H9 (cell line): ENCODE measurements around the gene UBASH3A. TPM values are rescaled to one million over a fixed set of nuclear protein-coding genes. Genes with fewer than 3 reads are reported as not detected.

Source experiments
- DNase-seq: peaks from one replicate; pipeline ENCODE4 v3.0.0-alpha.2; 2017
- H2AFZ ChIP-seq: one replicate; pipeline ENCODE4 v1.6.1; 2013; ENCODE audit warnings: mild to moderate bottlenecking, low read length, control low read depth, moderate library complexity
- H2AK5ac ChIP-seq: 2 replicates; pipeline ENCODE4 v1.6.1; 2013; ENCODE audit warnings: low read length, control low read depth, mixed read lengths; ENCODE audit not compliant: insufficient read length
- H2BK120ac ChIP-seq: one replicate; pipeline ENCODE4 v1.6.1; 2013; ENCODE audit warnings: low read depth, mild to moderate bottlenecking, low read length, control low read depth, inconsistent platforms; ENCODE audit not compliant: poor library complexity, severe bottlenecking
- H2BK12ac ChIP-seq: 2 replicates; pipeline ENCODE4 v1.6.1; 2013; ENCODE audit warnings: low read length, control low read depth, mixed read lengths, low read depth; ENCODE audit not compliant: insufficient read length
- H2BK15ac ChIP-seq: 2 replicates; pipeline ENCODE4 v1.6.1; 2013; ENCODE audit warnings: low read depth, low read length, control low read depth
- H2BK20ac ChIP-seq: one replicate; pipeline ENCODE4 v1.6.1; 2013; ENCODE audit warnings: low read depth, mild to moderate bottlenecking, low read length, control low read depth, inconsistent platforms; ENCODE audit not compliant: poor library complexity, severe bottlenecking
- H2BK5ac ChIP-seq: 2 replicates; pipeline ENCODE4 v1.6.1; 2013; ENCODE audit warnings: low read length, control low read depth, mixed read lengths; ENCODE audit not compliant: insufficient read length
- H3K14ac ChIP-seq: 2 replicates; pipeline ENCODE4 v1.6.1; 2013; ENCODE audit warnings: low read length, control low read depth; ENCODE audit not compliant: insufficient read depth
- H3K18ac ChIP-seq: 2 replicates; pipeline ENCODE4 v1.6.1; 2013; ENCODE audit warnings: low read depth, mild to moderate bottlenecking, mixed read lengths, low read length, control low read depth; ENCODE audit not compliant: insufficient read length
- H3K23ac ChIP-seq: 2 replicates; pipeline ENCODE4 v1.6.1; 2013; ENCODE audit warnings: low read length, control low read depth, mixed read lengths, low read depth; ENCODE audit not compliant: insufficient read length
- H3K23me2 ChIP-seq: 2 replicates; pipeline ENCODE4 v1.6.1; 2013; ENCODE audit warnings: low read depth, mild to moderate bottlenecking, mixed read lengths, low read length, control low read depth; ENCODE audit not compliant: insufficient read length, poor library complexity, severe bottlenecking
- H3K27ac ChIP-seq: 2 replicates; pipeline ENCODE4 v1.5.1; 2013; ENCODE audit warnings: low read length, control low read depth, mixed read lengths, low read depth; ENCODE audit not compliant: insufficient read length
- H3K27me3 ChIP-seq: 2 replicates; pipeline ENCODE4 v1.6.1; 2013; ENCODE audit warnings: low read length, control low read depth, inconsistent platforms; ENCODE audit not compliant: insufficient read depth
- H3K4ac ChIP-seq: 2 replicates; pipeline ENCODE4 v1.6.1; 2013; ENCODE audit warnings: low read depth, mild to moderate bottlenecking, control low read depth, inconsistent platforms, low read length, moderate library complexity
- H3K4me1 ChIP-seq: 2 replicates; pipeline ENCODE4 v1.6.1; 2013; ENCODE audit warnings: low read length, control low read depth, inconsistent platforms; ENCODE audit not compliant: insufficient read depth
- H3K4me2 ChIP-seq: 2 replicates; pipeline ENCODE4 v1.6.1; 2013; ENCODE audit warnings: low read length, control low read depth, mixed read lengths; ENCODE audit not compliant: insufficient read length, insufficient read depth
- H3K56ac ChIP-seq: 2 replicates; pipeline ENCODE4 v1.6.1; 2013; ENCODE audit warnings: low read depth, mild to moderate bottlenecking, mixed read lengths, low read length, control low read depth; ENCODE audit not compliant: insufficient read length
- H3K79me1 ChIP-seq: 2 replicates; pipeline ENCODE4 v1.6.1; 2013; ENCODE audit warnings: low read depth, mild to moderate bottlenecking, moderate library complexity, low read length, control low read depth, inconsistent platforms; ENCODE audit not compliant: insufficient read depth, poor library complexity, severe bottlenecking
- H3K79me2 ChIP-seq: 2 replicates; pipeline ENCODE4 v1.6.1; 2013; ENCODE audit warnings: low read length, control low read depth, inconsistent platforms; ENCODE audit not compliant: insufficient read depth
- H3K9ac ChIP-seq: 2 replicates; pipeline ENCODE4 v1.6.1; 2013; ENCODE audit warnings: low read length, control low read depth, mixed read lengths; ENCODE audit not compliant: insufficient read length; ENCODE audit errors: extremely low read depth
- H3K9me3 ChIP-seq: one replicate; pipeline ENCODE4 v1.6.1; 2013; ENCODE audit warnings: low read depth, low read length, inconsistent platforms; ENCODE audit not compliant: control insufficient read depth
- H3T11ph ChIP-seq: one replicate; pipeline ENCODE4 v1.6.1; 2013; ENCODE audit warnings: mild to moderate bottlenecking, low read length, control low read depth, inconsistent platforms
- H4K20me1 ChIP-seq: one replicate; pipeline ENCODE4 v1.6.1; 2013; ENCODE audit not compliant: control insufficient read depth, insufficient read length, insufficient read depth
- H4K5ac ChIP-seq: 2 replicates; pipeline ENCODE4 v1.6.1; 2013; ENCODE audit warnings: low read depth, mild to moderate bottlenecking, mixed read lengths, low read length, control low read depth; ENCODE audit not compliant: insufficient read length
- H4K8ac ChIP-seq: replicated peaks from 2 replicates; pipeline ENCODE4 v1.6.1; 2013; ENCODE audit warnings: low read length, control low read depth, mixed read lengths, low read depth; ENCODE audit not compliant: insufficient read length
- H4K91ac ChIP-seq: 2 replicates; pipeline ENCODE4 v1.6.1; 2013; ENCODE audit warnings: low read depth, mild to moderate bottlenecking, moderate library complexity, mixed read lengths, low read length, control low read depth; ENCODE audit not compliant: insufficient read length
- H3K27ac Mint-ChIP-seq, 3 experiments: 2 replicates in 2 of 3; 3 replicates in 1 of 3; pipeline ENCODE4 v1.8.0; 2020 to 2021; ENCODE audit warnings: mixed read lengths in 3 of 3, mild to moderate bottlenecking in 1 of 3, moderate library complexity in 1 of 3
- H3K27me3 Mint-ChIP-seq: 2 replicates; pipeline ENCODE4 v1.8.0; 2021; ENCODE audit warnings: low read depth, mild to moderate bottlenecking, moderate library complexity, mixed read lengths
- H3K36me3 Mint-ChIP-seq, 3 experiments: 2 replicates in 2 of 3; 3 replicates in 1 of 3; pipeline ENCODE4 v1.8.0; 2020 to 2021; ENCODE audit warnings: low read depth in 3 of 3, mixed read lengths in 3 of 3; ENCODE audit not compliant: insufficient read depth in 1 of 3
- H3K4me1 Mint-ChIP-seq, 2 experiments: 2 replicates each; pipeline ENCODE4 v1.8.0; 2020; ENCODE audit warnings: mixed read lengths in 2 of 2
- H3K4me3 Mint-ChIP-seq, 2 experiments: 2 replicates in 1 of 2; 3 replicates in 1 of 2; pipeline ENCODE4 v1.8.0; 2020 to 2021; ENCODE audit warnings: mild to moderate bottlenecking in 2 of 2, mixed read lengths in 2 of 2, moderate library complexity in 1 of 2
- H3K9me3 Mint-ChIP-seq, 2 experiments: 2 replicates in 1 of 2; 3 replicates in 1 of 2; pipeline ENCODE4 v1.8.0; 2020; ENCODE audit warnings: mild to moderate bottlenecking in 2 of 2, mixed read lengths in 2 of 2, moderate library complexity in 1 of 2
- WGBS: extraction: QIAGEN DNeasy Blood & Tissue Kit; methylation state at CpG from one replicate; pipeline ENCODE4 v1.1.7; 2013; ENCODE audit warnings: missing lambda C conversion rate, low lambda C conversion rate, mixed read lengths; ENCODE audit not compliant: insufficient read length; ENCODE audit errors: extremely low coverage; 5-methylcytosine and 5-hydroxymethylcytosine counted together
- total RNA-seq: library from RNA; stranded (reverse); gene quantifications from 2 replicates; pipeline ENCODE4 v1.2.1, GENCODE V29; 2021
- TF ChIP-seq, protein P1 (sequence below): fragments of 200-600 bp; sonication (generic); conservative IDR thresholded peaks from 3 replicates; pipeline ENCODE4 v1.8.0; 2021; ENCODE audit warnings: antibody characterized with exemption, mild to moderate bottlenecking

UBASH3A gene
- total RNA-seq, 1 experiment from 2014 or later: not detected

DNA sequence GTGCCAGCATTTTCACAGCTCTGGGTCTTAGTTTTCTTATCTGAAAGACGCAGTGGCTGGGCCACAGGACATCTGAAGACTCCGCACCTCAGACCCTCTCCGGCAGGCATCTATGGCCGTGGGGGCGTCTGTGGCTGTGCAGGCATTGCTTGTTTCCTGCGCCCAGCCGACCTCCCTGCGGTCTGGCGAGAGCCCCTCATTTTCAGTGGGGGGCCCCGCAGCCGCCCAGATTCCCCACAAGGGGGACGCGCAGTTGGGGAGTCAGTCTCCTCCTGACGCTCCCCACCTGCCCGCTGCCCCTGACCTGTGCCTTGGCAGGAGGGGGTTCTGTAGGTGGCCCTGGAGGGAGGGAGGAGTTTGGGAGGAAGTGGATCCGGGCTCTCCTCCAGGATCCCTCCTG is 33.9 kb upstream of the UBASH3A start:
- H2AFZ ChIP-seq: no peak overlapping the region

More for the DNA sequence above, 33.9 kb upstream of the UBASH3A start:
- Histone ChIP-seq H4K91ac (no peak overlapping the region), H3K4me2 (no peak overlapping the region), H4K20me1 (no peaks in the 10 kb centered on the region), H3T11ph (no peak overlapping the region), H2BK12ac (no peak overlapping the region), H3K14ac (no peak overlapping the region), H3K79me1 (no peaks in the 10 kb centered on the region), H4K8ac (no peak overlapping the region), H3K27me3 (no peaks in the 10 kb centered on the region), H3K4ac (no peak overlapping the region), H3K9me3 (no peaks in the 10 kb centered on the region), H2BK120ac (no peak overlapping the region), H3K9ac (no peak overlapping the region), H3K18ac (no peak overlapping the region), H2AK5ac (no peak overlapping the region), H2BK5ac (no peak overlapping the region), H3K4me1 (no peaks in the 10 kb centered on the region; the same call in 1 of the 2 replicates), H3K79me2 (no peaks in the 10 kb centered on the region), H2BK15ac (no peak overlapping the region), H2BK20ac (no peak overlapping the region), H4K5ac (no peak overlapping the region), H3K27ac (no peak overlapping the region), H3K23ac (no peak overlapping the region), H3K23me2 (no peaks in the 10 kb centered on the region), H3K56ac (no peak overlapping the region)
- DNase-seq: peak; percentile 39
- TF ChIP-seq, protein P1, sequence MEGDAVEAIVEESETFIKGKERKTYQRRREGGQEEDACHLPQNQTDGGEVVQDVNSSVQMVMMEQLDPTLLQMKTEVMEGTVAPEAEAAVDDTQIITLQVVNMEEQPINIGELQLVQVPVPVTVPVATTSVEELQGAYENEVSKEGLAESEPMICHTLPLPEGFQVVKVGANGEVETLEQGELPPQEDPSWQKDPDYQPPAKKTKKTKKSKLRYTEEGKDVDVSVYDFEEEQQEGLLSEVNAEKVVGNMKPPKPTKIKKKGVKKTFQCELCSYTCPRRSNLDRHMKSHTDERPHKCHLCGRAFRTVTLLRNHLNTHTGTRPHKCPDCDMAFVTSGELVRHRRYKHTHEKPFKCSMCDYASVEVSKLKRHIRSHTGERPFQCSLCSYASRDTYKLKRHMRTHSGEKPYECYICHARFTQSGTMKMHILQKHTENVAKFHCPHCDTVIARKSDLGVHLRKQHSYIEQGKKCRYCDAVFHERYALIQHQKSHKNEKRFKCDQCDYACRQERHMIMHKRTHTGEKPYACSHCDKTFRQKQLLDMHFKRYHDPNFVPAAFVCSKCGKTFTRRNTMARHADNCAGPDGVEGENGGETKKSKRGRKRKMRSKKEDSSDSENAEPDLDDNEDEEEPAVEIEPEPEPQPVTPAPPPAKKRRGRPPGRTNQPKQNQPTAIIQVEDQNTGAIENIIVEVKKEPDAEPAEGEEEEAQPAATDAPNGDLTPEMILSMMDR: peak; percentile 50
- peaks cover 20% of the 10 kb centered on the region for H3K27me3 Mint-ChIP-seq
- no CpG with 5 or more reads among the region's 16 CpGs for WGBS
- H3K9me3 Mint-ChIP-seq: no peaks in the 10 kb centered on the region; a peak in 1 of 5 replicates
- no peak overlapping the region for H3K4me3 Mint-ChIP-seq
- no peaks in the 10 kb centered on the region; a peak in 1 of 7 replicates for H3K36me3 Mint-ChIP-seq
- H3K27ac Mint-ChIP-seq: no peak overlapping the region
- H3K4me1 Mint-ChIP-seq: peaks cover 7 to 8% of the 10 kb centered on the region in 2 experiments
